Fibroblast of skin of left biceps (primary cell): ENCODE measurements around the gene POFUT2.

Experiments used
- DNase-seq, 2 experiments: peaks; one replicate each; pipeline ENCODE4 v3.0.0-alpha.2; 2013; ENCODE audit warnings: low read depth in 2 of 2

POFUT2 gene

DNA sequence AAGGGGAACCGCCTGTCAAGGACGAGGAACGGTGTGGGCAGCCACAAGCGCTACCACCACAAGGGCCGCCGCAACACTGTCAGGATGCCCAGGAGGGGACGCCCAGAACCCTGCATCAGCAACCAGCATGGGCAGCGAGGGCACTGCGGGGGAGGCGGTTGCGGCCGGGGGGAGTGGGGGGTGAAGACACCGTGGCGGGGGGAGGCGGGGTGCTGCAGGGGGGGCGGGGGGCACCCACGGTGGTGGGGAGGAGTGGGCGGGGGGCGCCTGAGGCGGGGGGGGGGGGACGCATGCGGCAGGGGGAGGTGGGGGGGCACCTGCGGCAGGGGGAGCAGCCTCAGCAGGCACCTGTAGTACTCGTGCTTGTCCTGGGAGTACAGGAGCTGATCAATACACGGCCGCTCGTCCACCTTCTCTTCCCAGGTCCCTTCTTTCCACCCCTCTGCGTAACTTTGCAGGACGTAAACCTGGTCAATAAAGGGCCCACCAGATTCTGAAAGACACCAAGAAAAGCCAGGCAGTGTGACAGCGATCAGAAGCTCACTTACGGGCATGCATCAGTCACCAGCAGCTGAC lies 4.6 kb downstream of the POFUT2 start:
- no peak for DNase-seq

DNA sequence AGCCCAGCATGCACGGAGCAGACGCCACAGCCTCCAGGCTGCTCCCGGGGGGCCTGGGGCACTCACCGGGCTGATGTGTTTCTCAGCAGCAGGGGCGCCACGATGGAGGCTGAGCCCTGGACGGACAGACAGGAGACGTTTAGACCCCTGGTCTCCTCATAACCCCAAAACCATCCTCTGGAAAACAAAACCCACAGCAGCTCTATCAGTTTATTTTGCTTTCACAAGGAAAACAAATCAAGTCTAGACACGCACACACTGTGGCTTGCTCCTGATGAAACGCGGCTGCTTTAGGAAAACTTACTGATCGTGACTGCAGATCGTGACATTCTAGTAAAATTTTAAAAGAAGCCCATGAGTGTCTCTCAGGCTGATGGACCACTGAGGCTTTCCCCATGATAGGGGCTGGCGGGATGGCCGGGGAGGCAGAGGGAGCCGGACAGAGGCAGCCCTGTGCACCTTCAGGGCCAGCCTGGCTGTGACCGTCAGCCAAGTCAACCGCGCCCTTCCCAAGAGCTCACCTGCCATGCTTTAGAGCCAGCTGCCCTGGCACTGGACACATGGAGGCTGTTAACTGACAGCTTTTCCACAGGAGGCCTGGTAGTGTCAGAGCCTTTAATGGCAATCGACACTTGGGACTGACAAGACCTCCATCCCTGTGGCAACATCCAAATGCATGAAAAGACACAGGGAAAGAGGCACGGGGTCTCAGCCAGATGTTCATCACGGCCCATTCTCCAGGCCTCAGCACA lies 5.2 kb downstream of the POFUT2 start:
- DNase-seq: no peak

DNA sequence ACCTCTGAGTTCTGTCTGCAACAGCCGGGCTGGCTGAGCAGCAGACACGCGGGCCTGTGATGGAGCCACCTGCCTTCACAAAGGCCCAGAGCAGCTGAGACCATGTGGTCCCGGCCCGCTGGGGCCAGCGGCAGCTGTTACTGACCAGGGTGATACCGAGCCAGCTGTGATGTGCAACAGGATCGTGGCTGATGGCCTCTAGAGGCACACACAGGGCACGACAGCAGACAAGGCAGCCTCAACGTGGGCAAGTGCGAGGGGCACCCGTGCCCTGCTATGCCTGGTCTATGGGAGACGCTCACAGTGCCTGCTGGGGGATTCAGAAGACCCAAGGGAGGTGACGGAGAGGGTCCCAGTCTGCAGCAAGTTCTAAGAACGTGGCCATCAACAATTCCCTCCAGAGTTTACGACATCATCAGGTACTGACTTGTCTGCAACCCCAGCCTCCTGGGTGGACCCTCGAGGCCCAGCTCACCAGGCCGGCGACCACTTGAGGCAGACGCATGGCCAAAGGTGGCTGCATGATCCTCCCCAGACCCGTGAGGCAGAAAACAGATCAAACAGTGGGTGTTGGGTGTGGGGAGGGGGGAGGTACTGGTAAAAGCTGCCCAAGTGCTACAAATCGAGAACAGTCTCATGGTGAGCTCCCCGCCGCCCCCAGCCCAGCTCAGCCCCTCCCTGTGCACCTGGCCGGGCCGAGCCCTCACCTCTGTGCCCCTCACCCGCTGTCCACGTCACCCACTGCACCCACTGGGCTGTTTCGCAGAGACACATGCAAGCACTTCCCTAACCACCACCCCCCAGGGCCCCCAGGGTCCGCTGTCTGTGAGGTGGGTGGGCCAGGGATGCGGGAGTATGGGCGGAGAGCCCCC lies 6.0 kb downstream of the POFUT2 start:
- no peak for DNase-seq

DNA sequence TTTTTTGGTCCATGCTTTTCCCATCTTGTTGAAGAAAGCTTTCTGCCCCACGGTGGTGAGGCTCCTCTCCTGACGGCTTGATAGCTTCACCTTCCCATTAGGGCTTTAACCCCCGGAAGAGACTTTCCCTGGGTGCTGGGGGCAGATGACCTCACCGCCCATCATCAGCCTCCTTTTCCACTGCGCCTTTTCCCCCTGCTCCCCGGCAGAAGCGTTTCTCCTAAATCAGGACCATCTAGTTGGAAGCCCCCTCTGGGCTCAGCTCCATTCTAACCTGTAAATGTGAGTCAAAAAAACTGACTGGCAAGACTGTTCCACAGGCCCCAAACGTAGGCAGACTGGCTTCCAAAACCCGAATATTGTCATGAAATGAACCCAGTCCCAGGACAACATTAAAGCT lies 6.7 kb downstream of the POFUT2 start:
- DNase-seq: no peak

DNA sequence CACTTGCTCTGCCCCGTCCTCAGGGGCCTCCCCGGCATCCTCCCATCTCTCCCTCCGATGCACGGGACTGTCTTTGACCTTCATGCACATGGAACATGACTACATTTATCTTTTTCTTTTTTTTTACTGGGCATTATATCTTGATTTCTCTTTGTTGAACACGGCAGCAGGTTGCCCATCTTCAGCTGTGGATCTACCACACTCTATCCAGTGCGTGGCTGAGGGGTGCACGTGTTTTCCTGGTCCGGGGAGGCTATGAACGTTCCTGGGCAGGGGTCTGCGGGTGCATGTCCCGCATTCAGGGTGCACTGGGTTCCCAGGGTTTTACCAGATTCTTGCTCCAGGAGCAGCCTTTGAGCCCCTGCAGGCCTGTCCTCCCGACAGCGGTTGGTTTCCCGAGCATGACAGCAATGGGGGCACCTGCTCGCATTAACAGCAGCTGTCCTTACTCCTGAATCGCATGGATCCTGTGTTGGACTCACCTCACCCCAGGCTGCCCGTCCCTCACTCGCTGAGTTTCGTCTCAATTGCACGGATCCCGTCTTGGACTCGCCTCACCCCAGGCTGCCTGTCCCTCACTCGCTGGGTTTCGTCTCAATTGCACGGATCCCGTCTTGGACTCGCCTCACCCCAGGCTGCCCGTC lies 7.4 kb downstream of the POFUT2 start:
- no peak for DNase-seq

DNA sequence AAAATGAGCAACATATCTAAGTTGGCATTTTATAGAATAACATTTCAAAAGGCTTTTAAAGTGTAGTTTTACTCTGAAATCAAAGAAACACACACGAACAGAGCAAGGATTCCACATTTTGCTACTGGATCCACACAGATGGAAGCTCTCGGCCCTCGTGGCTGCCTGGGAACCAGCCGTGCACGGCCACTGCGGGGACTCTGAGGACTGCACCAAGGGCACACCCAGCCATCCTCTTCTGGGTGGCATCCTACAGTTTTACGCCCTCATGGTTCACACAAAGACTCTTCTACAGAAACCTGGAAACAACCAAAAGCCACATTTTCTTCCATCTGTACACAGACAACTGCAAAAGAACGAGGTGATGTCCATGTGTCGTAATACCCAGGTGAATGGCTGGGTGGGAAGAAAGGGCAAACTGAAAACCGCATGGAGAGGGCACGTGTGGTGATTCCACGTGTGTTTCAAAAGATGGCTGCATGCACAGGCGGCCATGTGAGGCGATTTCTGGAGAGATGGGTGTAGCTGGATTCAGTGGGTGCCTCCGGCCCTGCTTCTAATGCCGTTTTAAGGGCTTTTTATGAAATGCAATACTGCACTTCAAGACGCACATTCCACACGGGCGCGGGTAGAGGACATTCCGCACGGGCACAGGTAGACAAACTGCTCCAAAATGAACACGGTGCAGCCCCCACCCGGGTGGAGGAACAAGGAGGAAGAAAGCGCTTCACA lies 8.1 kb downstream of the POFUT2 start:
- DNase-seq: no peak

DNA sequence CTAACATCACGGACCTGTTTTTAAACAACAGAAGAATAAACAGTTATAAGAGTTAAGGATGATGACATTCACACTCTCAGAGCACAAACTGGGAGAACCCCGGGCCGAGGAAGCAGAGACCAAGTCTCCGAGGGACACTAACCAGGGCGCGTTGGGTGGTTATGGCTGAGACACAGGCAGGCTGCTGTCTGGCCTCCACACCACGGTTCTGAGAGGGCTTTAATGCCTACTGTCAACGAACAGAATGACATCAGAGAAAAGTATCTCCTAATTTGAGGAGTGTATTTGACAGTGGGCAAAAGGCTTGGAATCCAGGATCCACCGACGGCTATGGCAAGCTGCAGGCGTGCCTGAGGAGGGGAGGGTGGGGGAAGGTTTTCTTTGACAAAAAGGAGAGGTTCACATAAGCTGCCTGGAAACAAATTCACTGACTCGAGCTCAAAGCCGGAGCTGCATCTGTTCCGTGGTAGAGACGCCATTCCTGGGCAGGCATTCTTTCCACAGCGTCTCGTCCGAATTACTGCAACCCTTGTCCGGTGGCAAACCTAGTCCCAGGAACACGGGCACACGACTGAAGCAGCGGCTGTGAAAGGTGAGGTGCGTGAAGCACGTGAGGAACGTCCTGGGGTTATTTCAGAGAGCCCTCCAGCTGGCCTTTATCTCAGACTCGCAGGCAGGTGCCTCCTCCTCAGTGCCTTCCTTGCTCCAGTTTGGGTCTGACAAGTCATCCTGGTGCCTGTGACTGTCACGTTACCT lies 9.4 kb downstream of the POFUT2 start:
- no peak for DNase-seq

DNA sequence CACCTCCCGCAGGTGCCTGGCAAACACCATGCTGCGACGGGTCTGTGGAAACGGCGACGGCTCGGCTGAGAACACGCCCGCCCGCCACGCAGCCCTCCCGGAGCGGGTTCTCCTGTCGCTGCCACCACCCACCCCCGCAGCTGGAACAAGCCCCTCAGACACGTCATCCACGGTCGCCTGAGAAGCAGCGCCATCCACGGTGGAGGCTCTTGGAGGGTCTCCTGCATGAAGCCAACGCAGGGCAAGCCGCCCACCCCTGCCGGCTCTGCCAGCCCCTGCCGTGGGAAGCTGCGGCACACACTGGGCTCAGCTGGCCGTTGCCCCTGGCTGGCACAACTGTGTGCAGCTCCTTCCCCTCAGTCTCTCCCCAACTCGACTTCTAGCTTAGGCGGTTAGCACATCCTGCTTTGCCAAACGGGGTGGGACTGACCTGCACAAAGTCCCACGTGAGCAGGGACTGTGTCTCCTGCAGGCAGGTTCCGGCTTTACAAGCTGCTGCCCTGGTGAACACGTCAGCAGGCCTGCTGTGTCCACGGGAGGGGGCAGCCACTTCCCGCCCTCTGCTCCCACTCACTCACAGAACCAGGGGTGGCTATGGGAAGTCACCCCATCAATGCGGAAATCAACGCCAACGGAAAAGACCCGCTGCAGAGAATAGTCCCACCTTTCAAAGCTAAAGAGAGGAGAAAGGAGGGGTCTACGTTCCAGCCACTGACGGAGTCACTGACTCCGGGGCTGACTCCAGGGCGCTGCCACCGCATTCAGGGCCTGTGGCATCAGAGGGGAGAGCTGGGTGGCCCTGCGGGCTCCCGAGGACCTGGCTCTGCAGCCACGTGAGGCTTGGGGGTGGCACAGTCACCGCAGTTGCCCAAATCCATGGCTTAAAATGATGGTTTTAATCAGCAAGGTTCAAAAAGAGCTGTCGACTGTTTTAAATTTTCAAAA lies 10.3 kb downstream of the POFUT2 start:
- no peak for DNase-seq

DNA sequence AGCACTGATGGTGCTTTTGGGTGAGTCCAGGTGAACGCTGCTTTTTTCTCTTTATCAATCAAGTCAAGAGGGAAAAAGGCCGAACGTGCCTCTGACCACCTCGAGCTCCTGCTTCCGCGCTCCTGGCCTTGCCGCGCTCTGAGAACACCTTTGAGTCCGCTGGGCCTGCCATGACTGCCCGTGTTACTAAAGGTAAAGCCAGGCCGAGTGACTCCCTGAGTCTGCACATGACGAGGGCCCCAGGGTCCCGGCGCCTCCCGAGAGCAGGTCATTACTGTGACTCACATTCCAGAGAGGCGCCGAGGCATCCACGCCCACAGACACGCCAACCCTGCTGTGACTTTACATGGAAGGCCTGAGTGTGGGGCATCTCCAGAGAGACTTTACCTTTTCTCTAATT lies 11.1 kb downstream of the POFUT2 start:
- no peak for DNase-seq

DNA sequence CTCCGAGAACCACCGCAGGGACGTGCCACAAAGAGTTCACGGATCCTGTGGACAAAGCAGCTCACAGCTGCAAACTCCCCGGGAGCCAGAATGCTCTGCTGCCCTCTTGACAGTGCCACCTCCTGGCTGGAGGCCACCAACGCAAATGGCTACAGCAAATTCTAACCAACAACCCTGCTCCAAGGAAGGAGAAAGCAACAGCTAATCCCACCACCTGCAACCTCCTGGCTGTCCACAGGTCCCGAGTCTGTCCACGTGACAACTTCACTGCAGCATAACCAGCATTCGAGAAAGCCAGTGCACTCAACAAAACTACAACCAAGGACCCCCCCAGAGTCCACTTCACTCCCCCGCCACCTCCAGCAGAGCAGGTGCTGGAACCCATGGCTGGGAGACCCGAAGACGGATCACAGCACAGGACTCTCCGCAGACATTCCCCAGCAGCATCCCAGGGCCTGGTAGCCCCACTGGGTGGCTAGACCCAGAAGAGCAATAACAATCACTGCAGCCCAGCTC lies 17.3 kb downstream of the POFUT2 start:
- DNase-seq: no peak

DNA sequence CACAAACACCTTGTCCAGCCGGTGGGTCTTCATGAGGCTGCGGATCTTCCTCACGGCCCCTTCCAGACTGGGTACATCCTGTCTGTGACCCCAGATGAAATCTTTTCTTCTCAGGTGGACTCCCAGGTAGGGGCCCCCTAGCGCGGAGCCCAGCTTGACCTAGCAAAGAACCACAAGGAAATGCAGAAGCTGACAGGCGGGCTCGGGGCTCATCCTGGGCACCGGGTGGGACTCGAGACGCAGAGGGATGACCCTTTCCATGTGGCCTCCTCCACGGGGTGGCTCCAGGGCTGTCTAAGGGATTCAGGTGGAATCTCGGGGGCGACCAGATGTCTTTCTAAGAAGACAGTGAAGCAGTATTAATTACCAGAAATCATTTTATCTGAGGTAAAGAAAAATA lies 17.8 kb downstream of the POFUT2 start:
- DNase-seq: no peak

DNA sequence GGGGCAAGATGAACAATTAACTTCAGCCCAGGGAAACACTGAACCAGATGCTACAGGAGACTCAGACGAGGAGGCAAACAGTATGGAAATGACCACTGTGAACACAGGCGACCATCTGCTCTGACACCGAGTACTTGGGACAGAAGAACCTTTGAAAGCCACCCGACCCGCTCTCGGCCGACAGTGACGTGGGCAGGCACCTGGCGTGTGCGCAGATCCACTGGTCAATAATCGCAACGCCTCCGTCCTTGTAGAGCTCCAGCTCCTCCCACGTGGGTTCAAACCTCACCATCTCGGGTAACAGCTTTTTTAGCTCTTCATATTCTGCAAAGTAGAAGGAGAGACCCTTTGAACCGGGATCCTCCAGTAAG lies 20.3 kb downstream of the POFUT2 start:
- DNase-seq: no peak

DNA sequence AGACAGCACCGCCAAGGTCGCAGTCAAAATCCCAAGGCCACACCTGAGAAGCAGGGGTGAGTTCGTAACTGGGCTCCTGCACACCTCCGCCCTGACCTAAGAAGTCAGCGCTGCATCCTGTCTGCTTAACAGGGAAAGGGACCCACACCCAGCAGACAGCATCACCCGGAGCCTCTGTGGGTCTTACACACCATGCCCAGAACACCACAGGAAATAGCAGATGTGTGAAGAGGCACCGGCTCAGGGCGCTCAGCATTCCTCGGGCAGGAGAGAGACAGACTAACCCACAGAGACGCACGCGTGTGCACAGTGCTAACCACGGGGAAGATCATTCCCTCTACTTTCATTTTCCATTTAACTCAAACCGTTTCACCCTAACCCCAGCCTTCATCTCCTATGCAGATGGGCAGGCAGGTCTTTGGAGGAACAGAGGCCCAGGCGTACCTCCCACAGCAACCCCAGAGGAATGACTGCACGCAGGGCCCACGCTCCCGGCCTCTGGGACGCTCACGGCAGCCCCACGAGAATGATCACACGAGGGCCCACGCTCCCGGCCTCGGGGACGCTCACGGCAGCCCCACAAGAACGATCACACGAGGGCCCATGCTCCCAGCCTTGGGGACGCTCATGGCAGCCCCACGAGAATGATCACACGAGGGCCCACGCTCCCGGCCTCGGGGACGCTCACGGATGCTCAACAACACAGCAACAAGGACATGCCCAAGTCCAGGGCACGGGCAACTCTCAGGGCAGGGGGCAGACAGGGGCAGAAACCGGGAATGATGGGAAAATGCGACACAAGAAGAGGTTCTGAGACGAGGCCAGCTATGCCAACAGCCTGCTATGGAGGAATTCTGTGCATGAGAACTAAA lies 20.9 kb downstream of the POFUT2 start:
- no peak for DNase-seq

DNA sequence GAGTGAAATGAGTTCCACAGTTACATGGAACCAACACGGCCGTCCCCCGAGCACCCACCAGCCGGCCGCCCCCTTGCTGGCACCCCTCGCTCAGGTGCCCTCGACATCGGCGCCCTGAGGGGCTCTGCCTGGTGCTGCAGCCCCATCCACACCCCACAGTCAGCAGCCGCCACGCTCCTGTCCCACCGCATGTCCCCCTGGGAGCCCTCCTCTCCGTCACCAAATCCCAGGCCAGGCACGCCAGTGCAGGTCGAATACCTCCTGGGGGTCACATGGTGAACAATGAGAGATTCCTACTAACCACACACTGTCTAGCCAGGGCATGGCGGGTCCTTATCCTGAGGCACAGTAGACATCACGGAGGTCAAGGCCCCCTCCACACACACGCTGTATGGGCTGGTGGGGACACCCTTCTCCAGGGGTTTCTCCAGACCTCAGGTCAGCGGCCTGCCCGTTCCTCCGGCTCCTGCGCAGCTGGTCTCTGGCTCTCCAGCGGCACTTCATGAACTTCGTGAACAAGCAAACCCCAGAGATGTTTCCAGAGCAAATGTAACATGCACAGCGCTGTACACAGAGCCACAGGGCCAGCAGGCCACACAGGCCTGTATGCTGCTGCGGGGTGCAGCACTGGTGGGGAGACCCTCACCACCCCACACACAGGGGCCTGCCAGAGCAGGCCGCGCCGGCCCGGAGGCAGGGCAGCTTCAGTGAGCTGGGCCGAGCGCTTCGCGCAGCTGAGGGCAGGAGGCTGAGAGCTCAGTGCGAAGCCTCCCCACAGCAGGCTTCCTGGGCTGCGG lies 21.8 kb downstream of the POFUT2 start:
- no peak for DNase-seq

DNA sequence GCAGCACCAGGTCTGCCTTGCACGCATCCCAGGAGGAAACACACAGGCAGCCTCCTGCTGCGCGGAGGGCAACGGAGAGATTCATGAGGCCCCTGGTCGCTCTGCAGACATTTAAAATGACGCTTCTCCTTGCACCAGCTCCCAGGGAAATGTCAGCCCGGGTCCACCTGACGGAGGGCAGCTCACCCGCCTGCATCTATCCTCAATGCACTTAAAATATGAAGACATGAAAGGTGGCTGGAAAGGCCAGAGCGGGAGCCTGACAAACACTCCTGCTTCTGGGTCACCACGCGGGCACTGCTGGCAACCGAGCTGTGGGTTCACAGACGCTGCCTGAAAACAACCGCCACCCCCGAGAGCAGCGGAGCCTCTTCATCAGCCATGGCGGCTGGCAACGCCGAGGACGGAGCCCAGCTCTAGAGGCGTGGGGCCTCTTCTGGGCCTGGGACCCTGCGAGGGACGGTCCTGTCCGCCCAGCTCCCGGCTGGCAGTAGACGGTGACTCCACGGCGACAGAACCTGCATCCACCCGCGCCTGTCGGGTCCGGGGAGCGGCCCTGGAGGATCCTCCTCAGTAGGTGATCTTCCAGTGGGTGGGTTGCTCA lies 22.7 kb downstream of the POFUT2 start:
- DNase-seq: no peak

DNA sequence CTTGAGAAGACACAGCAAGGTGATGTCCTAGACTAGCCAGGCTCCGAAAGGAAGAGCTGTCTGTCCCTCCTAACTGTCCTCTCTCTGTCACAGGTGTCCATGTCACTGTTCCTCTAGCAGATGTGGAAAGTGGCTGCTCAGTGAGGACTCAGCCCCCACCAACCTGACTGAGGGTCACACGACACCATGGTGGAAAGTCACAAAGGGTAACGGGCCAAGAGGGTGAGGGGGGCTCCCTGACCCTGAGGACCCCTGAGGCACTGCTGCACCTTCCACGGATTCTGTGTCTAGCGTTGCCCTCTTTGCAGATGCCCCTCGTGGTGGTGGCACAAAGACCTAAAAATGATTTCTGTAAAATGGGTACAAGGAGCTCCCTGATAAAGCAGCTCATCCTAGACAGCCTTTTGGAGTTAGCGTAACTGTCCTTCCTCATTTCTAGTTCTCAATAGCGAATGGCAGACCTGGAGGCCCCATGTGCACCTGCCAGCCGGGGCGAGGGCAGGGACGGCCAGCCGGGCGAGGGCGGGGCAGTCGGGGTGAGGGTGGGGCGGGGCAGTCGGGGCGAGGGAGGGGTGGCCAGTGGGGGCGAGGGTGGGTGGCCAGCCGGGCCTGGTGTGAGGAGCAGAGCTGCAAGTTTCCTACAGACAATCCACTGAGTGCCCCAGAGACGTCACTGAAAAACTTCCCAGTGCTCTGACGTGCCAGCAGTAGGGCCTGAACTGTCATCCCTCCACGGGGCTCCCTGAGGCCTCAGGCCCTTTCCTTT lies 23.4 kb downstream of the POFUT2 start:
- no peak for DNase-seq

DNA sequence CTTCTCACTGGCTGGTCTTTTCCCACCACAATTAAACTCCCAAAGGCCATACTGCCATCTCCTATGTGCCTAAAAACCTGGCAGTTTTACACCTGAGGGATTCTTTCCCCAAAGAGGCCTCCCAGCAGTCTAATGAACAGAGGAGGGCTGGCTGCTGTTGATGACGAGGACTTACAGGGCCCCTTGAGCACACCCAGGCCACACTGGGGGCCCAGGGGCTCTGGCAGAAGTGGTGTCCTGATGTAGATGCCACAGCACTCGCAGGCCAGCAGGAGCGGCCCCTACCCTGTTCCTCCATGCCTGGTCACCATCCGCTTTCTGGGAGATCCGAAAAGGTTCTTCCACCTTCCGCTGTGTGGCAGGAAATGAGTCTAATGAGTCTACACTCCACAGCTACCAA lies 24.2 kb downstream of the POFUT2 start:
- no peak for DNase-seq
